Mesenchymal stem cell (in vitro differentiated cells and primary cell): Measurements from ENCODE around the gene REV1.

Experiments
- DNase-seq: peaks from one replicate; pipeline ENCODE4 v3.0.0-alpha.2; 2013
- H2AFZ ChIP-seq: one replicate; pipeline ENCODE4 v1.6.1; 2013; ENCODE audit warnings: low read depth, mild to moderate bottlenecking, control low read depth, inconsistent platforms, low read length, moderate library complexity
- H2AK5ac ChIP-seq: 2 replicates; pipeline ENCODE4 v1.6.1; 2013; ENCODE audit warnings: low read length, moderate library complexity, mild to moderate bottlenecking, inconsistent platforms; ENCODE audit not compliant: severe bottlenecking
- H2BK120ac ChIP-seq: one replicate; pipeline ENCODE4 v1.6.1; 2013; ENCODE audit warnings: low read depth, mild to moderate bottlenecking, inconsistent platforms, low read length, moderate library complexity
- H2BK12ac ChIP-seq, 2 experiments: one replicate each; pipeline ENCODE4 v1.6.1; 2013; ENCODE audit warnings: inconsistent platforms in 2 of 2, low read length in 2 of 2, mild to moderate bottlenecking in 2 of 2, moderate library complexity in 2 of 2, control low read depth in 1 of 2
- H2BK15ac ChIP-seq: one replicate; pipeline ENCODE4 v1.6.1; 2013; ENCODE audit warnings: mild to moderate bottlenecking, low read depth, inconsistent platforms; ENCODE audit not compliant: poor library complexity, severe bottlenecking
- H2BK5ac ChIP-seq: 2 replicates; pipeline ENCODE4 v1.6.1; 2013; ENCODE audit warnings: low read depth, mild to moderate bottlenecking, low read length, control low read depth, inconsistent platforms; ENCODE audit not compliant: poor library complexity, severe bottlenecking
- H3K14ac ChIP-seq, 2 experiments: one replicate each; pipeline ENCODE4 v1.6.1; 2013; ENCODE audit warnings: inconsistent platforms in 2 of 2, low read length in 2 of 2, control low read depth in 1 of 2, mild to moderate bottlenecking in 1 of 2, moderate library complexity in 1 of 2
- H3K18ac ChIP-seq, 2 experiments: one replicate each; pipeline ENCODE4 v1.6.1; 2013; ENCODE audit warnings: inconsistent platforms in 2 of 2, low read length in 2 of 2, control low read depth in 1 of 2, low read depth in 1 of 2, mild to moderate bottlenecking in 1 of 2
- H3K23ac ChIP-seq, 2 experiments: one replicate each; pipeline ENCODE4 v1.6.1; 2013; ENCODE audit warnings: inconsistent platforms in 2 of 2, low read length in 2 of 2, mild to moderate bottlenecking in 2 of 2, moderate library complexity in 2 of 2, control low read depth in 1 of 2
- H3K27ac ChIP-seq: 2 replicates; pipeline ENCODE4 v1.5.1; 2013; ENCODE audit warnings: mild to moderate bottlenecking, moderate library complexity, low read length, control low read depth, inconsistent platforms; ENCODE audit not compliant: poor library complexity, severe bottlenecking
- H3K27me3 ChIP-seq, 2 experiments: 2 replicates each; pipeline versions ENCODE4 v1.6.1 to v1.7.0; 2013; ENCODE audit warnings: low read length in 2 of 2, mild to moderate bottlenecking in 2 of 2, moderate library complexity in 2 of 2, control low read depth in 1 of 2, inconsistent platforms in 1 of 2; ENCODE audit not compliant: control insufficient read depth in 1 of 2, insufficient read depth in 1 of 2
- H3K36me3 ChIP-seq, 2 experiments: 2 replicates each; pipeline versions ENCODE4 v1.6.1 to v1.7.0; 2013; ENCODE audit warnings: low read length in 2 of 2, control low read depth in 1 of 2, inconsistent platforms in 1 of 2, low read depth in 1 of 2, mild to moderate bottlenecking in 1 of 2; ENCODE audit not compliant: insufficient read depth in 2 of 2, control insufficient read depth in 1 of 2
- H3K4ac ChIP-seq, 2 experiments: one replicate each; pipeline ENCODE4 v1.6.1; 2013; ENCODE audit warnings: inconsistent platforms in 2 of 2, low read length in 2 of 2, mild to moderate bottlenecking in 2 of 2, moderate library complexity in 2 of 2, control low read depth in 1 of 2, low read depth in 1 of 2
- H3K4me1 ChIP-seq: 2 replicates; pipeline ENCODE4 v1.6.1; 2013; ENCODE audit warnings: low read depth, low read length, control low read depth; ENCODE audit not compliant: control insufficient read depth, insufficient read depth
- H3K4me2 ChIP-seq: 2 replicates; pipeline ENCODE4 v1.6.1; 2013; ENCODE audit warnings: low read length, mild to moderate bottlenecking, inconsistent platforms; ENCODE audit not compliant: poor library complexity, severe bottlenecking
- H3K4me3 ChIP-seq, 2 experiments: 2 replicates each; pipeline versions ENCODE4 v1.5.1 to v1.7.0; 2013; ENCODE audit warnings: low read length in 2 of 2, mild to moderate bottlenecking in 2 of 2, control low read depth in 1 of 2, low read depth in 1 of 2; ENCODE audit not compliant: insufficient read depth in 1 of 2
- H3K79me1 ChIP-seq: replicated peaks from 2 replicates; pipeline ENCODE4 v1.6.1; 2013; ENCODE audit warnings: mild to moderate bottlenecking, control low read depth, low read length, inconsistent platforms; ENCODE audit not compliant: poor library complexity, severe bottlenecking
- H3K9ac ChIP-seq: 2 replicates; pipeline ENCODE4 v1.7.0; 2013; ENCODE audit warnings: mild to moderate bottlenecking, low read length, moderate library complexity
- H3K9me3 ChIP-seq: 2 replicates; pipeline ENCODE4 v1.7.0; 2013; ENCODE audit warnings: mild to moderate bottlenecking, low read length; ENCODE audit not compliant: control insufficient read depth
- H4K8ac ChIP-seq: one replicate; pipeline ENCODE4 v1.6.1; 2013; ENCODE audit warnings: inconsistent platforms, mild to moderate bottlenecking, low read length, moderate library complexity
- H4K91ac ChIP-seq: one replicate; pipeline ENCODE4 v1.6.1; 2013; ENCODE audit warnings: mild to moderate bottlenecking, low read length, inconsistent platforms
- WGBS: methylation state at CpG from one replicate; pipeline ENCODE4 v1.1.7; 2013; ENCODE audit warnings: mixed read lengths; 5-methylcytosine and 5-hydroxymethylcytosine counted together

REV1 gene

DNA sequence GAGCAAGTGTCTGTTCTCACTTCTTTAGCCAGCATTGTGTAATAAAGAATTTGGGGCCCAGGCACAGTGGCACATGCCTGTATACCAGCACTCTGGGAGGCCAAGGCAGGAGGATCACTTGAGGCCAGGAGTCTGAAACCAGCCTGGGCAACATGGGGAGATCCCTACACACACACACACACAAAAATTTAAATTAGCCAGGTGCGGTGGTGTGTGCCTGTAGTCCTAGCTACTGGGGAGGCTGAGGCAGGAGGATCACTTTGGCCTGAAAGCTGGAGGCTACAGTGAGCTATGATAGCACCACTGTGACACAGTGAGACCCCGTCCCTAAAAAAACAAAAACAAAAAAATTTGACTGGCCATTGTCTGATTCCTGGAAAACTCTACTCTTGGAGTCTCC, 8.3 kb downstream of the REV1 start:
- no peak overlapping the region for H2BK12ac ChIP-seq
- no peak overlapping the region for H4K8ac ChIP-seq
- peaks cover 3% of the 10 kb centered on the region in 2 experiments for H3K36me3 ChIP-seq
- no peak overlapping the region for H2BK5ac ChIP-seq
- no peak overlapping the region for H2AFZ ChIP-seq
- H3K27ac ChIP-seq = no peak overlapping the region
- WGBS = 100% methylated on average over 2 of the region's 2 CpGs
- no peak overlapping the region for H3K23ac ChIP-seq
- no peaks in the 10 kb centered on the region for H3K79me1 ChIP-seq
- H4K91ac ChIP-seq = no peak overlapping the region
- H3K4me3 ChIP-seq = no peak overlapping the region
- H2BK120ac ChIP-seq = no peak overlapping the region
- no peak for DNase-seq
- H3K9me3 ChIP-seq = no peaks in the 10 kb centered on the region
- no peak overlapping the region for H3K14ac ChIP-seq
- H3K27me3 ChIP-seq = no peaks in the 10 kb centered on the region
- no peak overlapping the region for H3K9ac ChIP-seq
- no peak overlapping the region for H3K4ac ChIP-seq
- peak overlapping the region; percentile 38 for H2AK5ac ChIP-seq
- H3K4me1 ChIP-seq = peaks cover 9% of the 10 kb centered on the region
- no peak overlapping the region for H3K4me2 ChIP-seq
- H3K18ac ChIP-seq = no peak overlapping the region
- H2BK15ac ChIP-seq = no peak overlapping the region

DNA sequence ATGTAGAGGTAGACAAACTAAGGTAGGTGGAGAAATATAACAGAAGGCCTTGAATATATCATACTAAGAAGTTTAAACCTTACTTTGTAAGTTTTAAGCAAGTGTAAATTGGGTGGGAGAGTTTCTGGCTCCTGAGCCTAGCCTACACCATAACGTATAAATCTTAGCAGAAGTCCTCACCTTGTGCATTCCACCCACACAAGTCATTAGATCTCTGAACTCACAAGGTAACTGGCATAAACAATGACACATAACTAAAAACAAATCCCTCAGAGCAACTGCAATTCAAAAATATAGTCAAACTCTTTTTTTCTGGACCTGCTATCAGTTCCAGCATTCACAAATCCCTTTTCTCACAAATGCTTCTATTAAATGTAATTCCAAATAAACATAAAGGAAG, 9.4 kb downstream of the REV1 start:
- no peaks in the 10 kb centered on the region for H3K9me3 ChIP-seq
- H3K4me3 ChIP-seq = no peak overlapping the region
- 68% methylated on average over 1 of the region's 1 CpG for WGBS
- peaks cover 9% of the 10 kb centered on the region for H3K4me1 ChIP-seq
- no peak overlapping the region for H2BK5ac ChIP-seq
- H3K14ac ChIP-seq = no peak overlapping the region
- no peak overlapping the region for H2BK12ac ChIP-seq
- H2AFZ ChIP-seq = no peak overlapping the region
- no peak overlapping the region for H3K23ac ChIP-seq
- H3K36me3 ChIP-seq = peaks cover 3% of the 10 kb centered on the region in 2 experiments
- no peak overlapping the region for H3K4ac ChIP-seq
- H3K9ac ChIP-seq = no peak overlapping the region
- no peak overlapping the region for H3K4me2 ChIP-seq
- H4K8ac ChIP-seq = no peak overlapping the region
- no peak overlapping the region for H2BK120ac ChIP-seq
- no peak for DNase-seq
- H2AK5ac ChIP-seq = no peak overlapping the region
- no peaks in the 10 kb centered on the region for H3K79me1 ChIP-seq
- H4K91ac ChIP-seq = no peak overlapping the region
- no peak overlapping the region for H3K18ac ChIP-seq
- no peak overlapping the region for H3K27ac ChIP-seq
- no peak overlapping the region for H2BK15ac ChIP-seq
- H3K27me3 ChIP-seq = no peaks in the 10 kb centered on the region

DNA sequence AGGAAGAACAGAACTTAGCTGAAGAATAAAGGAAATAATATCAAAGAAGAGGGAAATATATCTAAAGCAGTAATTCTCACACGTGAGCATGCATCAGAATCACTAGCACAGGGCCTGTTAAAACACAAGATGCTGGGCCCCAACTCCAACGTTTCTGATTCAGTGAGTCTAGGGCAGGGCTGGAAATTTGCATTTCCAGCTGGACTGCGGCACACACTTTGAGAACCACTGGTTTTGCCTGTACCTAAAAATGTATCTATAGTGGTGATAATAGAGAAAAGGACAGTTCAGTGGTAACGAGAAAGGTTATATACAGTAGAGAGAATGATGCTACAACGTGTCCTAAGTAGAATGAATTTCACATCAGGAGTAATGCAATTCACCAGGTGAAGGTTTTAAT, 11.2 kb downstream of the REV1 start:
- Histone ChIP-seq H3K27ac (no peak overlapping the region), H2AFZ (no peak overlapping the region), H3K4ac (no peak overlapping the region), H3K36me3 (peaks cover 3% of the 10 kb centered on the region in 2 experiments), H2BK120ac (no peak overlapping the region), H3K14ac (no peak overlapping the region), H3K4me1 (peaks cover 12% of the 10 kb centered on the region), H3K27me3 (no peaks in the 10 kb centered on the region), H4K8ac (no peak overlapping the region), H2AK5ac (no peak overlapping the region), H4K91ac (no peak overlapping the region), H3K79me1 (no peaks in the 10 kb centered on the region), H3K9me3 (no peaks in the 10 kb centered on the region), H3K18ac (no peak overlapping the region), H2BK12ac (no peak overlapping the region), H2BK15ac (peak overlapping the region; percentile 44), H2BK5ac (no peak overlapping the region), H3K4me3 (no peak overlapping the region), H3K9ac (no peak overlapping the region), H3K23ac (no peak overlapping the region), H3K4me2 (no peak overlapping the region)
- WGBS = 88% methylated on average over 5 of the region's 5 CpGs
- DNase-seq = no peak

DNA sequence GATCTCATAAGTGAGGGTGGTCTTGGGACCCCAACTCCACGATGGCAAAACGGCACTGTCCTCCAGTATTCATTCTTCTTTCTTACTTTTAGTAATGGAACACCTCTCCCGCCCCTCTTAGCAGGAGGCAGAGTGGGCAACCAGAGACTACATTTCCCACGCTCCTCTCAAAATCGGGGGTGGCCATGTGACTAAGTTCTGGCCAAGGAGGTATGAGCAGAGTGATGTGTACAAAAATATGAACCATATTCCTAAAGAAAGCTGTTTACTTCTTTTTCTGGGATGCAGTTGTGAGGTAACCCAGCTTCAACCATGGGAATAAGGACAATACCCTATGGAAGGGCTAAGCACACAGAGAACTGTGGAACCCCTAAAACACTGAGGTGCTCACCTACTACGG, 12.8 kb downstream of the REV1 start:
- Histone ChIP-seq H3K27ac (no peak overlapping the region), H2BK5ac (no peak overlapping the region), H3K27me3 (no peaks in the 10 kb centered on the region), H4K8ac (no peak overlapping the region), H3K36me3 (peaks cover 0 to 3% of the 10 kb centered on the region in 2 experiments), H3K14ac (no peak overlapping the region), H3K18ac (no peak overlapping the region), H3K4me2 (no peak overlapping the region), H3K4me1 (peaks cover 10% of the 10 kb centered on the region), H3K23ac (no peak overlapping the region), H3K9me3 (no peaks in the 10 kb centered on the region), H2BK12ac (no peak overlapping the region), H3K4ac (no peak overlapping the region), H4K91ac (no peak overlapping the region), H2BK15ac (no peak overlapping the region), H2BK120ac (no peak overlapping the region), H3K4me3 (no peak overlapping the region), H3K79me1 (peaks cover 3% of the 10 kb centered on the region), H2AFZ (no peak overlapping the region), H2AK5ac (no peak overlapping the region), H3K9ac (no peak overlapping the region)
- 98% methylated on average over 6 of the region's 6 CpGs for WGBS
- DNase-seq = no peak
